Measurements from ENCODE around the gene RNF151.
A peak's percentile ranks its signal among the peaks of the same experiment; 100 is the strongest.

DNA sequence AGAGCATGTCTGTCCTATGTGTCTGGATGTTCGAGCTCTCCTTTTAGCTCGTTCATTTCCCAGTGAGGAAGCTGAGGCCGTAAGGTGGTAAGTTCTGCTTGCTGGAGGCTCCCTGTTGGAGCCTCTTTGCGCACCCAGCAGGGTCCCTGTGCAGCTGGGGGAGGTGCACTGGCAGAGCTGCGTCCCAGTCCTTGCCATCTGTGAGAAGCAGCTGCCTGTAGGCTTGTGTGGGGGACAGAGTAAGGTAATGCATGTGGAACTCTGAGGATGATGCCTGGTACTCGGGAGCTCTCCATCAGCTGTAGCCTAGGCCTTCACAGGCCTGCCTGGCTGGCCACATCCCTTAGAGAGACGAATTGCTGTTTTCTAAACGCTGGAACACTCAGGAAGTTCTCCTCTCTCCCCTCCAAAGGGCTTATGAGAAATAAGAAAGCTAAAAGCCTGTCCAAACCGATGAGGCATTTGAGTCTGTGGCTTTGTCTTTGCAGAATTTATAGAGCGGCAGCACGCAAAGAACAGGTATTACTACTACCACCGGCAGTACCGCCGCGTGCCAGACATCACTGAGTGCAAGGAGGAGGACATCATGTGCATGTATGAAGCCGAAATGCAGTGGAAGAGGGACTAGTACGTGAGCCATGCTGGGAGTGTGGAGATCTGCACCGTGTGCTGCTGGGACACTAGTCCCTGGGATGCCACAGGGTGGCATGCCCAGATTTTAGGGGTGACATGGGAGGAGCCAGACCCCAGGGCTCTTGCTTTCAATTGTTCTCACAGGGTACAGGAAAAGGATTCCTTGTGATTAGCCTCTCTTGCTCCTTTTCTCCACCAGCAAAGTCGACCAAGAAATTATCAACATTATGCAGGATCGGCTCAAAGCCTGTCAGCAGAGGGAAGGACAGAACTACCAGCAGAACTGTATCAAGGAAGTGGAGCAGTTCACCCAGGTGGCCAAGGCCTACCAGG, 5.7 kb upstream of the RNF151 start:
- TF ChIP-seq, protein P1, sequence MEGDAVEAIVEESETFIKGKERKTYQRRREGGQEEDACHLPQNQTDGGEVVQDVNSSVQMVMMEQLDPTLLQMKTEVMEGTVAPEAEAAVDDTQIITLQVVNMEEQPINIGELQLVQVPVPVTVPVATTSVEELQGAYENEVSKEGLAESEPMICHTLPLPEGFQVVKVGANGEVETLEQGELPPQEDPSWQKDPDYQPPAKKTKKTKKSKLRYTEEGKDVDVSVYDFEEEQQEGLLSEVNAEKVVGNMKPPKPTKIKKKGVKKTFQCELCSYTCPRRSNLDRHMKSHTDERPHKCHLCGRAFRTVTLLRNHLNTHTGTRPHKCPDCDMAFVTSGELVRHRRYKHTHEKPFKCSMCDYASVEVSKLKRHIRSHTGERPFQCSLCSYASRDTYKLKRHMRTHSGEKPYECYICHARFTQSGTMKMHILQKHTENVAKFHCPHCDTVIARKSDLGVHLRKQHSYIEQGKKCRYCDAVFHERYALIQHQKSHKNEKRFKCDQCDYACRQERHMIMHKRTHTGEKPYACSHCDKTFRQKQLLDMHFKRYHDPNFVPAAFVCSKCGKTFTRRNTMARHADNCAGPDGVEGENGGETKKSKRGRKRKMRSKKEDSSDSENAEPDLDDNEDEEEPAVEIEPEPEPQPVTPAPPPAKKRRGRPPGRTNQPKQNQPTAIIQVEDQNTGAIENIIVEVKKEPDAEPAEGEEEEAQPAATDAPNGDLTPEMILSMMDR (IDR thresholded peaks at IDR 0.05 in 8 of 11, conservative IDR thresholded peaks at IDR 0.05 in 3 of 11): no peak
- TF ChIP-seq POLR2AphosphoS5 (IDR thresholded peaks at IDR 0.05) (peak; percentile 50 to 72 (median 69)), POLR2A (IDR thresholded peaks at IDR 0.05) (no peak)

Measured in spleen (tissue), 7 donors.